Measurements from ENCODE around the gene LSM14B.

LSM14B gene

GRCh38 chr20:62163485-62163865, 41.2 kb downstream of the LSM14B start:
- DNase-seq (ENCODE audit: low read depth, low spot score) = no peak

DNA sequence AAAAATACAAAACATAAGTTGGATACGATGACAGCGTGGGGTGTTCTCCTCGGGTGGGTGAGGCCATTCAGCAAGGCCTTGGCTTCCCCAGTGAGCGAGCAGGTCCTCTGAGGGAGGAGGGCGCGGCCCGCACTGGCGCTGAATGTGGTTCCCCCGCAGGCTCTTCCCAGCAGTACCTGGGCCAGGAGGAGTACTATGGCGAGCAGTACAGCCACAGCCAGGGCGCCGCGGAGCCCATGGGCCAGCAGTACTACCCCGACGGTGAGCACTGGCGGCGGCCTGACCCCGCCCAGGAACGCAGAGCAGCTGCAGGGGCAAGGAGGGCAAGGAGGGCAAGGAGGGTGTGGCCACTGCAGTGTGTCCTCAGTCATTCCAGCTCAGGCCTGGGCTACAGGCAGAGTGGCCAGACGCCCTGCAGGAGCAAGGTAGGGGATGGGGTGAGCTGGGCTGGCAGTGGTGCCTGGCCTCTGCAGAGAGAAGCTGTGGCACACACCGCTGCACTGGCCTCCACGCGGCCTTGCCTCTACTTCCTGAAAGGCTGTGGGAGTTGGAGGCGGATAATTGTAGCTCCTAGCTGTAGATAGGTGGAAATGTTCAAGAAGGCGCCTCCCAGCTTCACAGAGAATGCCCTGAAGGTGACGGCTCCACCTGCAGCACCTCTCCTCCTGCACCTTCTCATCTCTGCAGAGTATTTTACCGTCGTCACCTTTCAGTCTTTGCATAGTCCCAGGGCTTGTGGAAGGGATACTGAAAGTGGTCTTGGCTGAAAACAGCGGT, 41.9 kb downstream of the LSM14B start:
- DNase-seq (ENCODE audit: low read depth, low spot score) = no peak

- DNase-seq (ENCODE audit: low read depth, low spot score) = no peak
Observed at GRCh38 chr20:62164879-62165761, 42.8 kb downstream of the LSM14B start.

GRCh38 chr20:62165762-62166399, 43.6 kb downstream of the LSM14B start:
- no peak for DNase-seq (ENCODE audit: low read depth, low spot score)

DNA sequence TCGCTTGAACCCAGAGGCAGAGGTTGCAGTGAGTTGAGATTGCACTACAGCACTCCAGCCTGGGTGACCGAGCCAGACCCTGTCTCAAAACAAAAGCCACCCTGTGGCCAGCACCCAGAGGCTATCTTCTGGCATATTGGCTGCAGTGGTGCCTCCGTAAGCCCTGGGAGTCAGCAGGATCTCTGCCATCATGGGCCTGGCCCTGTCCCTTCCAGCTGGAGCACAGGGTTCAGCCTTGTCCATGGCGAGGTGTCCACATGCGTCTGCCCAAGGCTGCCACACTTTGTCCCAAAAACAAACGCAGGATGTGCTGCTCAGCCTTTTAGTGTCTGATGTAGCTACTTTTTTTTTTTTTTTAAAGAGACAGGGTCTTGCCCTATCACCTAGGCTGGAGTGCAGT, 45.2 kb downstream of the LSM14B start:
- no peak for DNase-seq (ENCODE audit: low read depth, low spot score)

DNA sequence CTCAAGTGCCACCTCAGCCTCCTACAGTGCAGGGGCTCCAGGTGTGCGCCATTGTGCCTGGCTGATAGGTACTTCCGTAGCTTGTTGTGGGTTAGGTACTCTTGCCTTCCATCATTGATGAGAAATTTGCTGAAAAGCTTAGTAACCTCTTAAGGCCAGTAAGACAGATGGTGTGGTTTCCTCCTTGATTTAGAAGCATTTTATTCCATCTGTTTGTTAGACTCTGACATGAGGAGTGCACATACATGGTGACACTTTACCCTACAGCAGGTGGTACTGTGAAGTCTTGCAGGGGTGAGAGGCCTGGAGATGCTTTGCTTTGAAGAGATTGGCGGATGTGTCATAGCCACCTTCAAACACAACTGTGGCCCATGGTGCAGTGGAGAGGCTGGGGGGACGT, 45.8 kb downstream of the LSM14B start:
- DNase-seq (ENCODE audit: low read depth, low spot score) = no peak

- DNase-seq (ENCODE audit: low read depth, low spot score) = no peak
Observed at GRCh38 chr20:62168890-62169435, 46.7 kb downstream of the LSM14B start.

- no peak for DNase-seq (ENCODE audit: low read depth, low spot score)
Observed at GRCh38 chr20:62170536-62170935, 48.3 kb downstream of the LSM14B start.

- no peak for DNase-seq (ENCODE audit: low read depth, low spot score)
Observed at GRCh38 chr20:62171245-62171644, 49.0 kb downstream of the LSM14B start.

- DNase-seq (ENCODE audit: low read depth, low spot score) = no peak
Observed at GRCh38 chr20:62172666-62173065, 50.4 kb downstream of the LSM14B start.

DNA sequence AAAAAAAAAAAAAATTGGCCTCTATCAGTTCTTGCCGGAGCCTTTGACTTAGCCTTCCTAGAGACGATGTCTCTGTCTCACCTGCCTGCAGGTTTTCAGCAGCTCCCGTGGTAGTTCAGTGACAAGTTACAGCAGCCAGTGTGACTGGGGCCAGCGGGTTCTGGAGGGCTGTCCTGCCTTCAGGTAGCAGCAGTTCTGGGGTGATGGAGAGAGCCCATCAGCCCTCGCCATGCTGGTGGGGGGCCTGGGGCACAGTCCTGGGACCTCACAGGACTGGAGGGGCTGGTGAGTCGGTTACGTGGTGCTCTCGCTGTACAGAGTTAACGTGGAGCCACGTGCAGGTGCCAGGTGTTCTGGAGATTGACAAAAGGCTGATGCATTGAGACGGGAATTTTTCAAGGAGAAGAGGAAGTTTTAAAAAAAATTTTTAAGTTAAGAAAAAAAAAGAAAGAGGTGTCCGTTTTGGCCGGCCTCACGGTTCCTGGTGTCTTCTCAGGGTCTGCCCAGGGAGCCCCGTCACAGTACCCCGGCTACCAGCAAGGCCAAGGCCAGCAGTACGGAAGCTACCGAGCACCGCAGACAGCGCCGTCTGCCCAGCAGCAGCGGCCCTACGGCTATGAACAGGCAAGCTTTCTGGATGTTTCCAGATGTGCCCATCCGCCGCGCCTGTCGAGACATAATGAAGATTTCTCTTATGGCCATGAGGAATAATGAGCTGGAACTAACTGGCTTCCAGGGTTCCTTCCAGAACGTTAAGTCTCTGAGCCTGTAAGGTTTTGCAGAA, 51.9 kb downstream of the LSM14B start:
- no peak for DNase-seq (ENCODE audit: low read depth, low spot score)

DNA sequence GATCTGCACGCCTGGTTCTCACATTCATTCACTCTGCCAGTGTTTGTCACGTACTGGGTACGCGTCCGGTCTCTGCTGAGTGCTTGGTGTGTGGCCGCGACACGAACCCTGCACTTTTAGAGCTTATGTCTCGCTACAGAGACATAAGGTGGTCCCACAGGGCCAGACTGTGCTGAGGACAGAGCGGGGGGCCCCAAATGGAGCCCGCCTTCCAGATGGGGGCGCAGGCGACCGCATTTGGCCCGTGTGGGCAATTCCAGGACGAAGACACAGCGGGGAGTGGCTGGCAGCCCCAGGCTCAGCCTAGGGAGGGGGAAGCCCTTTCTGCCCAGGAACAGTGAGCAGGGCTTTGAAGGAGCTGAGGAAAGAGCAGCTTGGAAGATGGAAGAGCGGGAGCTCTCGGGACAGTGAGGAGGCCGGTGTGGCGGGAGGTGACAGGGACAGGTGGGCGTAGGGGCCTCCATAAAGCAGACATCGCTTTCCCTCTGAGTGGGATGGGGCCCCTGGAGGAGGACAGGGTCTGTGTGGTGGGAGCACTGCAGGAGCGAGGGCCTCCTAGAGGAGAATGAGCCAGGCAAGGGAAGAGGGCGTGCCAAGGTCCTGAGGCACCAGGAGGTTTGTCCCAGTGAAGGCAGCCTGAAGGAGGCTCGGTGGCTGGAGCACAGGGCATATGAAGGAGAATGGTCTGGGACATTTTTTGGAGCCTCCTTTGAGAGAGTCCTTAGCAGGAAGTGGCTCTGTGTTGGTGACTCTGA, 52.8 kb downstream of the LSM14B start:
- DNase-seq (ENCODE audit: low read depth, low spot score) = no peak

DNA sequence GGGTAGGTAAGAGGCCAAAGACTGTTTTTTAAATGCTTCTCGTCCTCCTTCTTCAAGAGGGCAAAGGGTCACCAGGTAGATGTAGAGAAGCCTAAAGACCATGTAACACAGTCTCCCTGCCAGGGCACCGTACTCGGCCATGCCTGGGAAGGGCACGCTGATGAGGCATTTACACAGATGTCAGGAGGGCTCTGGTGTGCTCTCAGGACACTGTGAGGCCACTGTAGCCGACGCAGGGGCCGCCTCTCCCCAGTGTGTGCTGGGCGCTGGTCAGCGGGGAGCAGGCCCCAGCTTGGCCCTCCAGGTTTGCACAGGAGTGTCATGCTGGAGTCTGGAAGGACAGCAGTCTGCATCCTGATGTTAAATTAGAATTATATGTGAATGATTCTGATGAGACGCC, 53.4 kb downstream of the LSM14B start:
- no peak for DNase-seq (ENCODE audit: low read depth, low spot score)

- DNase-seq (ENCODE audit: low read depth, low spot score) = no peak
Observed at GRCh38 chr20:62176866-62177265, 54.6 kb downstream of the LSM14B start.

DNA sequence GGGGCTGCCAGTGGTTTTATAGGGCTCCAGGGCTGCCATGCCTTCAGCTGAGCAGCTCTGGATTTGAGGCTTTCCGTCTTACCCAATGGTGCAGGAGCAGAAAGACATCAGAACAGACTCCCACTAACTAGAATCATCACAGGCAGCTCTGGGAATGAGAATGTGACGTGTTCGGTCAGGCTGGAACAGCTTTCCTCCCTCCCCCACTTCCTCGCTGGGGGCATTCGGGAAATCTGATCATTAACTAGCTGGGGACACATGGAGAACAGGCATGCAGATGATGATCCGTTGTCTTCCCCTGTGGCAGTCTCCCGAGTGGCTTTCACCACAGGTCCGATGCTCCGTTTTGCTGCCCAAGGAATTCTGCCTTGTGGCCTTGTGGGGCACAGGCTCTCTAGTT, 55.0 kb downstream of the LSM14B start:
- no peak for DNase-seq (ENCODE audit: low read depth, low spot score)

GRCh38 chr20:62178316-62179161, 56.3 kb downstream of the LSM14B start:
- DNase-seq (ENCODE audit: low read depth, low spot score) = no peak

- DNase-seq (ENCODE audit: low read depth, low spot score) = no peak
Observed at GRCh38 chr20:62179162-62179504, 56.9 kb downstream of the LSM14B start.

- DNase-seq (ENCODE audit: low read depth, low spot score) = no peak
Observed at GRCh38 chr20:62181808-62182207, 59.5 kb downstream of the LSM14B start.

GRCh38 chr20:62182469-62183425, 60.5 kb downstream of the LSM14B start, which contains the start of gene MTG2:
Gene MTG2, plus strand, starts transcription at chr20:62183028. Its CDS starts 10,393 bp downstream, at chr20:62193421.
- peak; percentile 97 for DNase-seq (ENCODE audit: low read depth, low spot score)
